ENCODE results near the gene PLEKHG4.

- TF ChIP-seq CTCF (IDR thresholded peaks at IDR 0.05) (no peak), POLR2A (IDR thresholded peaks at IDR 0.05) (no peak), POLR2AphosphoS5 (IDR thresholded peaks at IDR 0.05) (no peak)
Measured at GRCh38 chr16:67250045-67250327, 29.3 kb upstream of the PLEKHG4 start.
